HepG2 (cell line): ENCODE results near the gene PLCG1. TPM values are rescaled to one million over a fixed set of nuclear protein-coding genes. Genes with fewer than 3 reads are reported as not detected.

Experiments used
- ATRX ChIP-seq: sonication (generic); formaldehyde crosslinking; IDR thresholded peaks from 2 replicates; pipeline ENCODE4 v1.4.0; 2020; ENCODE audit warnings: missing genetic modification reagents, borderline replicate concordance
- BCL3 ChIP-seq: sonication (generic); formaldehyde crosslinking; IDR thresholded peaks from 2 replicates; pipeline ENCODE4 v1.5.1; 2020; ENCODE audit warnings: mild to moderate bottlenecking, missing genetic modification reagents, moderate library complexity
- FOXC1 ChIP-seq: sonication (generic); formaldehyde crosslinking; IDR thresholded peaks from 2 replicates; pipeline ENCODE4 v1.8.0; 2022; ENCODE audit warnings: mild to moderate bottlenecking, missing genetic modification reagents, borderline replicate concordance
- FOXO1 ChIP-seq: sonication (generic); formaldehyde crosslinking; IDR thresholded peaks from 2 replicates; pipeline ENCODE4 v1.4.0; 2020; ENCODE audit warnings: missing genetic modification reagents
- GTF2F1 ChIP-seq: fragments of 150-350 bp; IDR thresholded peaks from 2 replicates; pipeline ENCODE4 v1.6.1; 2014; ENCODE audit warnings: low read length
- HNF1A ChIP-seq, 2 experiments: sonication (generic) in 1 of 2; formaldehyde crosslinking in 1 of 2; IDR thresholded peaks; 2 replicates each; pipeline versions ENCODE4 v1.4.0 to v1.6.1; 2016 to 2020; ENCODE audit warnings: borderline replicate concordance in 1 of 2, low read depth in 1 of 2, mild to moderate bottlenecking in 1 of 2, missing genetic modification reagents in 1 of 2
- HNRNPK ChIP-seq: fragments of 200-400 bp; formaldehyde crosslinking; IDR thresholded peaks from 2 replicates; pipeline ENCODE4 v1.6.1; 2018; ENCODE audit warnings: low read length, low read depth, moderate library complexity, mild to moderate bottlenecking; ENCODE audit not compliant: poor library complexity, severe bottlenecking
- NFIB ChIP-seq: sonication (generic); formaldehyde crosslinking; IDR thresholded peaks from 2 replicates; pipeline ENCODE4 v1.9.0; 2021; ENCODE audit warnings: missing genetic modification reagents, mild to moderate bottlenecking, borderline replicate concordance
- NKX3-1 ChIP-seq: sonication (generic); formaldehyde crosslinking; IDR thresholded peaks from 2 replicates; pipeline ENCODE4 v1.5.0; 2020; ENCODE audit warnings: missing genetic modification reagents
- NR3C1 ChIP-seq: sonication (generic); formaldehyde crosslinking; IDR thresholded peaks from 2 replicates; pipeline ENCODE4 v1.4.0; 2020; ENCODE audit warnings: missing genetic modification reagents
- PBX3 ChIP-seq: sonication (generic); formaldehyde crosslinking; IDR thresholded peaks from 2 replicates; pipeline ENCODE4 v1.8.1; 2023; ENCODE audit warnings: missing genetic modification reagents, inconsistent platforms, borderline replicate concordance
- PTBP1 ChIP-seq: fragments of 200-400 bp; formaldehyde crosslinking; IDR thresholded peaks from 2 replicates; pipeline ENCODE4 v1.6.1; 2018; ENCODE audit warnings: low read length, low read depth; ENCODE audit not compliant: poor library complexity, severe bottlenecking
- RFX1 ChIP-seq: fragments of 450-650 bp; IDR thresholded peaks from 2 replicates; pipeline ENCODE4 v1.6.1; 2017
- SMAD9 ChIP-seq: sonication (generic); formaldehyde crosslinking; IDR thresholded peaks from 2 replicates; pipeline ENCODE4 v1.5.1; 2020; ENCODE audit warnings: mild to moderate bottlenecking, missing genetic modification reagents
- TAF1 ChIP-seq: sonication (generic); formaldehyde crosslinking; IDR thresholded peaks from 2 replicates; pipeline ENCODE4 v1.4.0; 2020; ENCODE audit warnings: missing genetic modification reagents
- ZBTB38 ChIP-seq: sonication (generic); formaldehyde crosslinking; IDR thresholded peaks from 2 replicates; pipeline ENCODE4 v1.5.1; 2020; ENCODE audit warnings: mild to moderate bottlenecking, missing genetic modification reagents
- ZEB1 ChIP-seq: IDR thresholded peaks from 2 replicates; pipeline ENCODE4 v1.6.1; 2012; ENCODE audit warnings: mild to moderate bottlenecking, low read depth, inconsistent platforms; ENCODE audit not compliant: insufficient replicate concordance
- ZNF431 ChIP-seq: sonication (generic); formaldehyde crosslinking; IDR thresholded peaks from 2 replicates; pipeline ENCODE4 v1.9.0; 2022; ENCODE audit warnings: missing genetic modification reagents, low read depth, mild to moderate bottlenecking, borderline replicate concordance
- ZNF543 ChIP-seq: sonication (generic); formaldehyde crosslinking; IDR thresholded peaks from 2 replicates; pipeline ENCODE4 v1.4.0; 2020; ENCODE audit warnings: mild to moderate bottlenecking, missing genetic modification reagents
- ZNF614 ChIP-seq: IDR thresholded peaks from 2 replicates; pipeline ENCODE4 v1.6.1; 2018; ENCODE audit warnings: missing biosample characterization, missing genetic modification reagents, inconsistent platforms, borderline replicate concordance
- ZNF768 ChIP-seq: sonication (generic); formaldehyde crosslinking; IDR thresholded peaks from 2 replicates; pipeline ENCODE4 v1.4.0; 2020; ENCODE audit warnings: missing genetic modification reagents
- ZNF775 ChIP-seq: sonication (generic); formaldehyde crosslinking; IDR thresholded peaks from 2 replicates; pipeline ENCODE4 v1.4.0; 2020; ENCODE audit warnings: missing genetic modification reagents, mild to moderate bottlenecking, moderate library complexity, borderline replicate concordance
- polyA plus RNA-seq, 8 experiments: library from polyadenylated mRNA; depleted of rRNA in 3 of 8; stranded (reverse) in 7 of 8; unstranded in 1 of 8; fragments of >200 nt; fragmentation: Illumina TruSeq in 4 of 8; extraction: Trizol in 4 of 8; gene quantifications; 2 replicates each; pipeline versions ENCODE4 v1.2.1 to v1.2.3, GENCODE V29; 2011 to 2016; ENCODE audit warnings: low read depth in 4 of 8, missing spikeins in 1 of 8, mixed read lengths in 1 of 8; ENCODE audit not compliant: insufficient read depth in 1 of 8
- total RNA-seq, 5 experiments: library from RNA; depleted of rRNA; stranded (reverse); fragments of >200 nt; fragmentation: Illumina TruSeq; extraction: Trizol; gene quantifications; 2 replicates each; pipeline ENCODE4 v1.2.3, GENCODE V29; 2016; ENCODE audit warnings: low read depth in 1 of 5
- TF ChIP-seq, protein P1 (sequence below): IDR thresholded peaks from 2 replicates; pipeline ENCODE4 v1.6.1; 2012; ENCODE audit warnings: inconsistent platforms

PLCG1 gene
- total and polyA plus RNA-seq, 2 of the 13 experiments (the other 11 are each of a cell fraction or from before 2014, with no cell fraction given): 85.3 to 158 TPM

DNA sequence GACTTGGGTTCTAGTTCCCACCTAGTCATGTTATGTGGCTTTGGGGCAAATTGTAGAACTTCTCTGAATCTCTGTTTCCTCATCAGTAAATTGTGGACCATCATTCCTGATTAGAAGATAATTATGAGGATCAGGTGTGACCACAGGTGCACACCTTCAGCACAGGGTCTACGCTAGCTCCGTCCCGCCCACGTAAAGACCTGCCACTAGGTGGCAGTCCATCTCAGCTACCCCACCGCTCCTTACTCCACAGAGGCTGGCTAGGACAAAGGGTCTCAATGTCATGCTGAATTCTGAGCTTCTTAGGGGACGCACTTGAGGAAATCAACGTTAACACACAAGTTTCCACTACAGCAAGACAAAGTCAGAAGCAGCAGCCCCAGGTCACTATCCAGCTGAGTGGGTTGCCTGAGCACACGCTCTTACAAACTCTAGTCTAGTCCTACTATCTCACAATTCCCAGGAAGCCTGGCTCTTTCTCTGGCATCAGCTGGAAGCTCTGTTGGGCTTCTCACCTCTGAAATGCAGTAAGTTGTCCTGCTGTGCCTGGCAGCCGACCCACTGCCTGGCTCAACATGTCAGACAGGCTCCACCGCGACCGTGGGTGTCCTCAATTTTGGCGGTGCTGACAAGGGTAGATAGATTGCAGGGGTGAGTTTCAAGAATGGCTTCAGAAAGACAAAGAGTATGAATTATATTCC is 2.0 kb upstream of the PLCG1 start (continued):
- TF ChIP-seq, protein P1, sequence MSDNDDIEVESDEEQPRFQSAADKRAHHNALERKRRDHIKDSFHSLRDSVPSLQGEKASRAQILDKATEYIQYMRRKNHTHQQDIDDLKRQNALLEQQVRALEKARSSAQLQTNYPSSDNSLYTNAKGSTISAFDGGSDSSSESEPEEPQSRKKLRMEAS: peak; percentile 55; the same call in 1 of the 2 replicates
- 0 out of 2 replicates have a peak, but pooled peaks have one; percentile 13 for TF ChIP-seq ZNF768 (CRISPR knock-in tag)
- no peak for TF ChIP-seq PTBP1
- TF ChIP-seq RFX1: no peak
- TF ChIP-seq FOXC1 (CRISPR knock-in tag): no peak
- TF ChIP-seq NKX3-1 (CRISPR knock-in tag): no peak
- peak; percentile 6; the same call in 1 of the 2 replicates for TF ChIP-seq BCL3 (CRISPR knock-in tag)
- TF ChIP-seq ZNF543: no peak
- TF ChIP-seq ZEB1: peak; percentile 92
- TF ChIP-seq ZNF431: 0 out of 2 replicates have a peak, but pooled peaks have one; percentile 45
- no peak; the same call in 1 of the 2 replicates for TF ChIP-seq ZNF614 (CRISPR knock-in tag)
- no peak for TF ChIP-seq ATRX (CRISPR knock-in tag)
- TF ChIP-seq TAF1: no peak
- no peak for TF ChIP-seq NFIB (CRISPR knock-in tag)
- 0 out of 2 replicates have a peak, but pooled peaks have one; percentile 51 for TF ChIP-seq SMAD9
- TF ChIP-seq ZNF775 (CRISPR knock-in tag): no peak
- no peak for TF ChIP-seq GTF2F1
- peak; percentile 84; the same call in 1 of the 2 replicates for TF ChIP-seq ZBTB38 (CRISPR knock-in tag)
- TF ChIP-seq NR3C1 (CRISPR knock-in tag): no peak
- TF ChIP-seq HNRNPK: no peak
- no peak for TF ChIP-seq PBX3 (CRISPR knock-in tag)
- no peak for TF ChIP-seq HNF1A (IDR thresholded peaks at IDR 0.05; ENCODE audit: low read depth)
- peak; percentile 52; the same call in 1 of the 2 replicates for TF ChIP-seq HNF1A (CRISPR knock-in tag; IDR thresholded peaks at IDR 0.05; ENCODE audit: borderline replicate concordance)
- TF ChIP-seq FOXO1: no peak; the same call in 1 of the 2 replicates
